ENCODE results near the gene ZBTB39.
"Not testable (repeated sequence)": the region's sequence is repeated elsewhere in the genome, so short reads cannot be mapped to it uniquely, and the experiment has no call there.

ZBTB39 gene

GRCh38 chr12:56980941-56981530 is 25.3 kb downstream of the ZBTB39 start:
- ChIA-PET CTCF (no interaction called here), POLR2A (no interaction called here)
- TF ChIP-seq TARDBP (IDR thresholded peaks at IDR 0.05): no peak
- no peak for TF ChIP-seq BHLHE40 (IDR thresholded peaks at IDR 0.05; ENCODE audit: borderline replicate concordance)
- no peak for TF ChIP-seq HDGF (IDR thresholded peaks at IDR 0.05; ENCODE audit: borderline replicate concordance)
- no peak for TF ChIP-seq FOXA1 (IDR thresholded peaks at IDR 0.05)
- TF ChIP-seq CTBP1 (IDR thresholded peaks at IDR 0.05; ENCODE audit: borderline replicate concordance): no peak
- TF ChIP-seq SP1 (IDR thresholded peaks at IDR 0.05): no peak
- TF ChIP-seq ELF4 (IDR thresholded peaks at IDR 0.05): no peak
- TF ChIP-seq FOXK2 (IDR thresholded peaks at IDR 0.05): no peak
- TF ChIP-seq FOXM1 (IDR thresholded peaks at IDR 0.05; ENCODE audit: borderline replicate concordance): no peak
- no peak for DNase-seq (ENCODE audit: extremely low spot score)

GRCh38 chr12:56980268-56980667 is 26.1 kb downstream of the ZBTB39 start:
- no peak for DNase-seq (ENCODE audit: extremely low spot score)
- ChIA-PET CTCF (no interaction called here), POLR2A (no interaction called here)
- no peak for TF ChIP-seq ZNF384 (IDR thresholded peaks at IDR 0.05)
- TF ChIP-seq ELF4 (IDR thresholded peaks at IDR 0.05): no peak
- TF ChIP-seq SUZ12 (IDR thresholded peaks at IDR 0.05): no peak

- POLR2A ChIA-PET: no interaction called here
- CTCF ChIA-PET: no interaction called here
- DNase-seq (ENCODE audit: extremely low spot score): no peak
- no peak for TF ChIP-seq ARNT (IDR thresholded peaks at IDR 0.05)
- no peak for TF ChIP-seq NFRKB (IDR thresholded peaks at IDR 0.05)
- no peak for TF ChIP-seq TARDBP (IDR thresholded peaks at IDR 0.05)
- no peak for TF ChIP-seq LEF1 (IDR thresholded peaks at IDR 0.05; ENCODE audit: borderline replicate concordance)
- TF ChIP-seq BHLHE40 (IDR thresholded peaks at IDR 0.05; ENCODE audit: borderline replicate concordance): no peak
- TF ChIP-seq ZNF384 (IDR thresholded peaks at IDR 0.05): no peak
- no peak for TF ChIP-seq PKNOX1 (IDR thresholded peaks at IDR 0.05)
- no peak for TF ChIP-seq HDGF (IDR thresholded peaks at IDR 0.05; ENCODE audit: borderline replicate concordance)
- TF ChIP-seq ELF4 (IDR thresholded peaks at IDR 0.05): no peak
- no peak for TF ChIP-seq SUZ12 (IDR thresholded peaks at IDR 0.05)
- no peak for TF ChIP-seq SP1 (IDR thresholded peaks at IDR 0.05)
- TF ChIP-seq CTBP1 (IDR thresholded peaks at IDR 0.05; ENCODE audit: borderline replicate concordance): no peak
- no peak for TF ChIP-seq FOXK2 (IDR thresholded peaks at IDR 0.05)
- no peak for TF ChIP-seq FOXM1 (IDR thresholded peaks at IDR 0.05; ENCODE audit: borderline replicate concordance)
- no peak for TF ChIP-seq L3MBTL2 (conservative IDR thresholded peaks at IDR 0.05)
These were observed 26.7 kb downstream of the ZBTB39 start for GRCh38 chr12:56979628-56980027.

- no peak for DNase-seq (ENCODE audit: extremely low spot score)
- ChIA-PET CTCF (no interaction called here), POLR2A (no interaction called here)
- no peak for TF ChIP-seq TARDBP (IDR thresholded peaks at IDR 0.05)
- TF ChIP-seq CTBP1 (IDR thresholded peaks at IDR 0.05; ENCODE audit: borderline replicate concordance): no peak
- TF ChIP-seq FOXK2 (IDR thresholded peaks at IDR 0.05): no peak
- TF ChIP-seq SP1 (IDR thresholded peaks at IDR 0.05): no peak
- no peak for TF ChIP-seq BHLHE40 (IDR thresholded peaks at IDR 0.05; ENCODE audit: borderline replicate concordance)
- TF ChIP-seq HDGF (IDR thresholded peaks at IDR 0.05; ENCODE audit: borderline replicate concordance): no peak
- TF ChIP-seq ARNT (IDR thresholded peaks at IDR 0.05): no peak
- no peak for TF ChIP-seq ELF4 (IDR thresholded peaks at IDR 0.05)
- TF ChIP-seq FOXA1 (IDR thresholded peaks at IDR 0.05): no peak
- TF ChIP-seq L3MBTL2 (conservative IDR thresholded peaks at IDR 0.05): no peak
- TF ChIP-seq NFRKB (IDR thresholded peaks at IDR 0.05): no peak
- TF ChIP-seq LEF1 (IDR thresholded peaks at IDR 0.05; ENCODE audit: borderline replicate concordance): no peak
- no peak for TF ChIP-seq ZNF384 (IDR thresholded peaks at IDR 0.05)
- TF ChIP-seq PKNOX1 (IDR thresholded peaks at IDR 0.05): no peak
These were observed 27.8 kb downstream of the ZBTB39 start for GRCh38 chr12:56978397-56979138.

GRCh38 chr12:56977361-56977760 is 29.0 kb downstream of the ZBTB39 start:
- POLR2A ChIA-PET; CTCF ChIA-PET; DNase-seq (ENCODE audit: extremely low spot score): not testable (repeated sequence)

GRCh38 chr12:56974224-56974623 is 32.1 kb downstream of the ZBTB39 start:
- DNase-seq (ENCODE audit: extremely low spot score); POLR2A ChIA-PET; CTCF ChIA-PET: not testable (repeated sequence)

GRCh38 chr12:56968910-56969309 is 37.4 kb downstream of the ZBTB39 start:
- DNase-seq (ENCODE audit: extremely low spot score); POLR2A ChIA-PET; CTCF ChIA-PET: not testable (repeated sequence)

GRCh38 chr12:56965997-56966642 is 40.2 kb downstream of the ZBTB39 start:
- POLR2A ChIA-PET; DNase-seq (ENCODE audit: extremely low spot score); CTCF ChIA-PET: not testable (repeated sequence)

- POLR2A ChIA-PET; DNase-seq (ENCODE audit: extremely low spot score); CTCF ChIA-PET: not testable (repeated sequence)
These were observed 41.2 kb downstream of the ZBTB39 start for GRCh38 chr12:56965124-56965523.

GRCh38 chr12:56963557-56963956 is 42.8 kb downstream of the ZBTB39 start:
- DNase-seq (ENCODE audit: extremely low spot score); POLR2A ChIA-PET; CTCF ChIA-PET: not testable (repeated sequence)

- CTCF ChIA-PET; DNase-seq (ENCODE audit: extremely low spot score); POLR2A ChIA-PET: not testable (repeated sequence)
These were observed 44.1 kb downstream of the ZBTB39 start for GRCh38 chr12:56962247-56962646.

All from HEK293T (cell line).